Measurements from ENCODE around the gene AFG3L2. TPM values are rescaled to one million over a fixed set of nuclear protein-coding genes. Genes with fewer than 3 reads are reported as not detected.

The AFG3L2 gene
- polyA plus RNA-seq, 1 donor: 63.8 TPM

DNA sequence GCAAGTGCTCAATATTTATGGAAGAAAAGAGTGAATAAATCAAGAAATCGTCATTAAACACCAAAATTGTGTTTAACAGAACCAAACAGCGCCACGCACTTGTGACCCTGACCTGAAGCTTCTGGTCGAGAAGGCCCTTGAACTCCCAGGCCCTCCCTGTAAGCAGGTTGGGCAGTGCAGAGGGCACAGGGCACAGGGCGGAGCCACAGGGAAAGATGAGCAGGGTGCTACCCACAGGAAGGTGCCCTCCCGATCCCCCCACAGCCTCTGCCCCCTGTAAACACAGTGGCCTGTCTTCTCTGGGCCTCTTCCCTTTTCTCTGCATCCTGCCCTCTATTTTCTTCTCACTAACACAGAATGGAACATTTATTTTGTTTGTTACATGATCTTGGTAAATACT is 85.9 kb downstream of the AFG3L2 start:
- H3K27me3 ChIP-seq (ENCODE audit: control insufficient read depth, insufficient read depth, low read length): peaks cover 41% of the 10 kb centered on the region
- peaks cover 5% of the 10 kb centered on the region for H3K9me3 ChIP-seq (ENCODE audit: control insufficient read depth, low read depth, low read length)
- no peak overlapping the region for H3K27ac ChIP-seq (ENCODE audit: low read length)
- no peak overlapping the region for H3K4me3 ChIP-seq (ENCODE audit: low read length)
- peaks cover 7% of the 10 kb centered on the region for H3K4me1 ChIP-seq (ENCODE audit: control insufficient read depth, insufficient read depth, low read length)
- DNase-seq: no peak
- WGBS (ENCODE audit: insufficient coverage, low lambda C conversion rate): no CpG with 5 or more reads among the region's 6 CpGs
- no peaks in the 10 kb centered on the region for H3K36me3 ChIP-seq (ENCODE audit: control insufficient read depth, insufficient read depth, low read length)

DNA sequence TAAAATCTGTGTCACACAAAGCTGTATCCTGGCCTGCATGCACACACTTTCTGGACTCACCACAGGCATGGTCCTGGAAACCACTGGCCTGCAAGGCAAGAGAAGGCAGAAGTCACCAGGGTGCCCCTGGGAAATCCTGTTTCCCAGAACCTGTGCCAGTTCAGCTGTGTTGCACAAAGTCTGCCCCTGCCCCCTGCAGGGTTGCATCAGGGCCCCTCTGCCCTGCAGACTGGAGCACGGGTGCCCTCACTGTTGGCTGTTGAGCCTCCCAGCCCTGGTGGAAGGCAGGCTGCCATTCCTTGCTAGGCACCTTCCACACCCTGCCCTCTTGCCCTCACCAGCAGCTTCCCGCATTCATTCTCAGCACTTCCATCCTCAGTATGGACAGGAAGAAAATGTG is 86.9 kb downstream of the AFG3L2 start:
- peaks cover 5% of the 10 kb centered on the region for H3K9me3 ChIP-seq (ENCODE audit: control insufficient read depth, low read depth, low read length)
- H3K4me3 ChIP-seq (ENCODE audit: low read length): no peak overlapping the region
- no peak for DNase-seq
- H3K27ac ChIP-seq (ENCODE audit: low read length): no peak overlapping the region
- WGBS (ENCODE audit: insufficient coverage, low lambda C conversion rate): no CpG with 5 or more reads among the region's 2 CpGs
- peaks cover 7% of the 10 kb centered on the region for H3K4me1 ChIP-seq (ENCODE audit: control insufficient read depth, insufficient read depth, low read length)
- no peaks in the 10 kb centered on the region for H3K36me3 ChIP-seq (ENCODE audit: control insufficient read depth, insufficient read depth, low read length)
- H3K27me3 ChIP-seq (ENCODE audit: control insufficient read depth, insufficient read depth, low read length): peaks cover 40% of the 10 kb centered on the region

DNA sequence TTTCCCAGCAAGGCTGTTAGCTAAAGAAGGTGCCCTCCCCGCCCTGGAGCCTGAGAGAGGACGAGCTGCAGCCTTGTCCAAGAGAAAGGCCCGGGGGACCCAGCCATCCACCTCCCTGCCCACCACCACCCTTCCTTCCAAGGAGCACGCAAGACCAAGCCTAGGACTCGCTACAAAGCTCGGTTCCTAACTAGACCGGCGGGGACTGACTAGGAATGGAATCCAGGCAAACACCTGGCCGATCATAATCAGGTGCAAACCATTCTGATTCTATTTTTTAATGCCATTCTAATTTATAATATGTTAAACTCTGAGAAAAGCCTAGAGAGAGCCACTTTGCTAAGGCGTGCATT is 88.6 kb downstream of the AFG3L2 start:
- peak overlapping the region; percentile 43 for H3K4me3 ChIP-seq (ENCODE audit: low read length)
- peaks cover 45% of the 10 kb centered on the region for H3K27me3 ChIP-seq (ENCODE audit: control insufficient read depth, insufficient read depth, low read length)
- peaks cover 5% of the 10 kb centered on the region for H3K9me3 ChIP-seq (ENCODE audit: control insufficient read depth, low read depth, low read length)
- no peak overlapping the region for H3K27ac ChIP-seq (ENCODE audit: low read length)
- no peaks in the 10 kb centered on the region for H3K36me3 ChIP-seq (ENCODE audit: control insufficient read depth, insufficient read depth, low read length)
- no peak for DNase-seq
- WGBS (ENCODE audit: insufficient coverage, low lambda C conversion rate): no CpG with 5 or more reads among the region's 10 CpGs
- H3K4me1 ChIP-seq (ENCODE audit: control insufficient read depth, insufficient read depth, low read length): peaks cover 7% of the 10 kb centered on the region

DNA sequence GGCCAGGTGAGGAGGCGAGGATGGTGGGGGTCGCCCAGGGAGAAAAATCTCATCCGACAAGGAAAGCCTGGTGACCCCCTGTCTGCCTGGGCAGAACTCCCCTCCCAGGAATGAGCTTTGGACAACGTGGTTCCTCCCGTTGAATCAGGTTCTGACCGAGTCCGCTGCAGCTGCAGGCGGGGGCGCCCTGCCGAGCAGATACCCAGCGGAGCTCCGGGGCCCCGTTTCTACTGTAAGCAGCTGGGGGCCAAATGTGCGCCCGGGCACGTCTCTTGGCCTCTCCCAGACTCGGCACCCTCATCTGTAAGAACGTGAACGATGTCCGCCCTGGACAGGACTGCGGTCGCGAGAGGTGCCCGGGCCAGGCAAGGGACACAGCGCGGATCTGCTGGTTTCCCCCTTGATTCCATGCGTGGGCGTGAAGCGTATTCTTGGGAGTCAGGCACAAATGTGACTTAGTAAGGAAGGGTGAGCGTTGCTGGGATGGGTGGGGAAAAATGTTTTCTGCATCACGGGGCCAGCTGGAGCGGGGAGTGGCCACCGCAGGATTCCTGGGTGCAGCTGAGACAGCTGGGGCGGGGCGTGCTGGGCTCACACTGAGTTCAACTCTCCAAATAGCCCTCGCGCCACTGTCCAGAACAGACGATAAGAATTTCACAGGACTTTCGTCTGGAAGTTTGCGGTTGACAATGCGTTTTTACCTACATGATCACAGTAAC is 89.2 kb downstream of the AFG3L2 start:
- peak; percentile 42 to 66 for DNase-seq
- H3K9me3 ChIP-seq (ENCODE audit: control insufficient read depth, low read depth, low read length): peaks cover 5% of the 10 kb centered on the region
- H3K4me1 ChIP-seq (ENCODE audit: control insufficient read depth, insufficient read depth, low read length): peaks cover 7% of the 10 kb centered on the region
- H3K27me3 ChIP-seq (ENCODE audit: control insufficient read depth, insufficient read depth, low read length): peaks cover 46% of the 10 kb centered on the region
- H3K36me3 ChIP-seq (ENCODE audit: control insufficient read depth, insufficient read depth, low read length): no peaks in the 10 kb centered on the region
- WGBS (ENCODE audit: insufficient coverage, low lambda C conversion rate): no CpG with 5 or more reads among the region's 41 CpGs
- H3K4me3 ChIP-seq (ENCODE audit: low read length): peak overlapping the region; percentile 43
- H3K27ac ChIP-seq (ENCODE audit: low read length): no peak overlapping the region

DNA sequence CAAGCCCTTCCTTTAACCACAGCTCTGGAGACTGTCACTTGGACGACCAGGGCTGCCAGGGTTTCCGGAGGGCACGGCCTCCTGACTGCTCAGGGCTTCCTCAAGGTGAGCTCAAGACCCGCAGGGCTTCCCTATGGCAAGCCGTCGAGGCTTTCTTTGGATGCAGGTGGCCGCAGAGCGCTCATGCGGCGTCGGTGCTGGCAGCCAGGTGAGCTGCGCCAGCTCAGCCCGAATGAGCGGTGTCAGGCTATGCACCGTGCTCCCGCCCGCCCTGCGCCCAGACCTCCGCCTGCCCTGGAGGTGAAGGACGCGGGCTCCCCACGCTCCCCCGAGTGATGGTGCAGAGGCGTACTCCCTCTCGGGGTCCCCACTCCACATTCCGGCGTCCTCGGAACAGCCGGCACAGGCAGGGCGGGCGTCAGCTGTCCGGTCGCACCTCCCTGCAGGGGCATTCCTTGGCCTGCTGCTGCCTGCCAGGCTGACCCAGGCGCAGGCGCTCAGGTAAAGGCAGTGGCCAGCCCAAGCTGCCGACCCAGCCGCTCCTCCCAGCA is 89.8 kb downstream of the AFG3L2 start:
- no CpG with 5 or more reads among the region's 37 CpGs for WGBS (ENCODE audit: insufficient coverage, low lambda C conversion rate)
- Histone ChIP-seq H3K9me3 (ENCODE audit: control insufficient read depth, low read depth, low read length) (peaks cover 5% of the 10 kb centered on the region), H3K4me1 (ENCODE audit: control insufficient read depth, insufficient read depth, low read length) (peaks cover 7% of the 10 kb centered on the region), H3K4me3 (ENCODE audit: low read length) (peak overlapping the region; percentile 43), H3K27me3 (ENCODE audit: control insufficient read depth, insufficient read depth, low read length) (peaks cover 48% of the 10 kb centered on the region), H3K27ac (ENCODE audit: low read length) (no peak overlapping the region), H3K36me3 (ENCODE audit: control insufficient read depth, insufficient read depth, low read length) (no peaks in the 10 kb centered on the region)
- DNase-seq: peak in 1 of 2 donors; percentile 25

DNA sequence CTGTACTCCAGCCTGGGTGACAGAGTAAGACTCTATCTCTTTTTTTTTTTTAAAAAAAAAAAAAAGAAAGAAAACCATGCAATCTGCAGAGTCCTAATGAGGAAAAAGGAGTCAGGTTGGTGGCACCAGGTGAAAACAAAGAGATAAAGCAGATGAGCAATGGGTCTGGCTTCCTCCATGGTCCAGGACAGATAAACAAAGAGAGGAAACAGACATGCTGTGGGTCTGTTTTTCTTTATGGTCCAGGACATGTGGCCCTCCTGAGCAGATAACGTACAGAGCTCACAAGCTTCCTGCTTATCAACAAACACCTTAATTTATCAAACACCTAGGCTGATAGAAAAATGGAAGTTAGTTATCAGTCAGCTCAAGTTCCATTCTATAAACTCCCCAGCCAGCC is 93.4 kb downstream of the AFG3L2 start:
- Histone ChIP-seq H3K27me3 (ENCODE audit: control insufficient read depth, insufficient read depth, low read length) (peaks cover 33% of the 10 kb centered on the region), H3K4me1 (ENCODE audit: control insufficient read depth, insufficient read depth, low read length) (peaks cover 12% of the 10 kb centered on the region), H3K4me3 (ENCODE audit: low read length) (no peak overlapping the region), H3K36me3 (ENCODE audit: control insufficient read depth, insufficient read depth, low read length) (no peaks in the 10 kb centered on the region), H3K9me3 (ENCODE audit: control insufficient read depth, low read depth, low read length) (peaks cover 5% of the 10 kb centered on the region), H3K27ac (ENCODE audit: low read length) (no peak overlapping the region)
- no peak for DNase-seq
- no CpG with 5 or more reads among the region's 1 CpG for WGBS (ENCODE audit: insufficient coverage, low lambda C conversion rate)

DNA sequence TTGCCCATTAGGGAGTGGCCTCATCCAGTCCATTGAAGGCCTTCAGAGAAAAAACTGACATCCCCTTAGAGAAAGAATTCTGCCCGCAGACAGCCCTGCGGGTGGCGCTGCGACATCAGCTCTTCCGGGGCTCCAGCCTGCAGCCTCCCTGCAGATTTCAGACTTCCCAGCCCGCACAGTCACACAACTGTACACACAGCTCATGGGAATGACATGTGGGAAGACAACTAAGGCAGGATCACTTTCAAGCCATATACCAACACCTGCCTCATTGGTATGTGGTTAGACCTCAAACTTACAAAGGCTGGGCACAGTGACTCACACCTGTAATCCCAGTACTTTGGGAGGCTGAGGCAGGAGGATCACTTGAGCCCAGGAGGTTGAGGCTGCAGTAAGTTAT is 93.8 kb downstream of the AFG3L2 start:
- Histone ChIP-seq H3K4me1 (ENCODE audit: control insufficient read depth, insufficient read depth, low read length) (peaks cover 14% of the 10 kb centered on the region), H3K27ac (ENCODE audit: low read length) (no peak overlapping the region), H3K27me3 (ENCODE audit: control insufficient read depth, insufficient read depth, low read length) (peaks cover 29% of the 10 kb centered on the region), H3K9me3 (ENCODE audit: control insufficient read depth, low read depth, low read length) (peaks cover 5% of the 10 kb centered on the region), H3K4me3 (ENCODE audit: low read length) (no peak overlapping the region), H3K36me3 (ENCODE audit: control insufficient read depth, insufficient read depth, low read length) (no peaks in the 10 kb centered on the region)
- WGBS (ENCODE audit: insufficient coverage, low lambda C conversion rate): no CpG with 5 or more reads among the region's 6 CpGs
- no peak for DNase-seq

DNA sequence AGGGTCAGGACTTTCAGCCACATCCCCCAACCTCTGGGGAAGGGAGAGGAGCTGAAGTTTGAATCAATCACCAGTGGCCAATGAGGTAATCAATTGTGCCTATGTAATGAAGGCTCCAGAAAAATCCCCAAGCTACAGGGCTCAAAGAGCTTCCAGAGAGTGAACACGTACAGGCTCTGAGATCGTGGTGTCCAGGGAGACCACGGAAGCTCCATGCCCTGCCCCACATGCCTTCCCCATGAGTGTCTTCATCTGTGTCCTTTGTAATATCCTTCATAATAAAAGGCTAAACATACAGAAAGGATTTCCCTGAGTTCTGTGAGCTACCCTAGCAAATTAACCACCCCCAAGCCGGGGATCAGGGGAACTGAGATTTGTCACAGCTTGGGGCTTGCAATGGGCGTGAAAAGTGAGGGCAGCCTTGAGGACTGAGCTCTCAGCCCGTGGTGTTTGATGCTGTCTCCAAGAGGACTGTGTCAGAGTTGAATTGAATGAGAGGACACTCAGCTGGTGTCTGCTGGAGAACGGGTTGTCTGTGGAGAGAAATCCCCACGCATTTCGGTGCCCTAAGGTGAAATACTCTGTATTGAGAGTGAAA is 94.5 kb downstream of the AFG3L2 start:
- Histone ChIP-seq H3K27ac (ENCODE audit: low read length) (no peak overlapping the region), H3K9me3 (ENCODE audit: control insufficient read depth, low read depth, low read length) (peaks cover 3% of the 10 kb centered on the region)

DNA sequence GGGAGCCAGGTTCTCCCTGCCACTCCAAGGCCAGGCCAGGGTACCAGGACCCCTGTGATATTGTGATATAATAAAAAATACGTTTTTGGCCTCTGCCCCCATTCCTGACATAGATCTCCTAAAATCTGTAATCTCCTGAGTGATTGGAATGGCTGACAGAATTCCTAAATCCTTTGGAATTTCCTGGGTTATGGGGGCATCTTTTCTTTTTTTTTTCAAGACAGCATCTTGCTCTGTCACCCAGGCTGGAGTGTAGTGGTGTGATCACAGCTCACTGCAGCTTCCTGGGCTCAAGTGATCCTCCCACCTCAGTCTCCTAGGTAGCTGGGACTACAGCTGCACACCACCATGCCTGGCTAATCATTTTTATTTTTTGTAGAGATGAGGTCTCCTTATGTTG is 95.2 kb downstream of the AFG3L2 start:
- WGBS (ENCODE audit: insufficient coverage, low lambda C conversion rate): no CpG with 5 or more reads among the region's 1 CpG
- no peaks in the 10 kb centered on the region for H3K36me3 ChIP-seq (ENCODE audit: control insufficient read depth, insufficient read depth, low read length)
- no peak overlapping the region for H3K27ac ChIP-seq (ENCODE audit: low read length)
- H3K27me3 ChIP-seq (ENCODE audit: control insufficient read depth, insufficient read depth, low read length): peaks cover 15% of the 10 kb centered on the region
- DNase-seq: no peak
- no peak overlapping the region for H3K4me3 ChIP-seq (ENCODE audit: low read length)
- peaks cover 12% of the 10 kb centered on the region for H3K4me1 ChIP-seq (ENCODE audit: control insufficient read depth, insufficient read depth, low read length)
- no peaks in the 10 kb centered on the region for H3K9me3 ChIP-seq (ENCODE audit: control insufficient read depth, low read depth, low read length)

More for the DNA sequence above, 94.5 kb downstream of the AFG3L2 start:
- Histone ChIP-seq H3K27me3 (ENCODE audit: control insufficient read depth, insufficient read depth, low read length) (peaks cover 22% of the 10 kb centered on the region), H3K4me1 (ENCODE audit: control insufficient read depth, insufficient read depth, low read length) (peaks cover 12% of the 10 kb centered on the region), H3K36me3 (ENCODE audit: control insufficient read depth, insufficient read depth, low read length) (no peaks in the 10 kb centered on the region), H3K4me3 (ENCODE audit: low read length) (no peak overlapping the region)
- no CpG with 5 or more reads among the region's 9 CpGs for WGBS (ENCODE audit: insufficient coverage, low lambda C conversion rate)
- no peak for DNase-seq

DNA sequence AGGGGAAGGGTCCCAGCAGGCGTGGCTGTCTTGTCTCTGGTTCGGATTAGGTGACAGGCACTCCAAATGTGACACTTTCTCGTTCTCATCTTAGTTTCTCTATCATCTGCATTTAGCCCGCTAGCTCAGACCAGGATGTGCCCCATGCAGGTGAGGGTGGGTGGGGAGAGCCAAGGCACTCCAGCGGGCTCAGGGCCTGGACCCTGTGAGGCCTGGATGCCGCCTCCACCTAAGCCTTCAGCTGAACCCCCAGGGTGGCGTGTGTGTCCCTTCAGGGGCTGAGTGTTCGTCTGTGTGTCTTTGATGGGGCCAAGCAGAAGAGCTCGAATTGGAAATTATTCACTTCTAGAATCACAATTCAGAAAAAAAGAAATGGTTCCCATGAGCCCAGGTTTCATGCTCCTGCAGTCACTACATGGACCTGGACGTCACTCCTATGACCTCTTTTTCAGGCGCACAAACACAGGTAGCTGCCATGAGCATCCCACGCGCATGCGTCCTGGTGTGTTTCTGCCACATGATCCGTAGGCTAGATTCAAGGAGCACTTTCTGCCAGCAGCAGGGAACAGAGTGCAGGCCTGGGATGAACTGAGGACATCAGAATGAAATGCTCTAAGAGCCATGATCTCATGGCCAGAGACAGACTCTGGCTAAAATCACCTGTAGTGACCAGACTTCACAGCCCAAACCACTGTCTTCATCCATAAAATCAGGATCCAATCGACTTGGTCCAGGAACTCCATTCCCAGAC is 97.1 kb downstream of the AFG3L2 start:
- no peak for DNase-seq
- Histone ChIP-seq H3K4me3 (ENCODE audit: low read length) (no peak overlapping the region), H3K27ac (ENCODE audit: low read length) (peak overlapping the region; percentile 92), H3K4me1 (ENCODE audit: control insufficient read depth, insufficient read depth, low read length) (peaks cover 12% of the 10 kb centered on the region), H3K9me3 (ENCODE audit: control insufficient read depth, low read depth, low read length) (no peaks in the 10 kb centered on the region), H3K36me3 (ENCODE audit: control insufficient read depth, insufficient read depth, low read length) (no peaks in the 10 kb centered on the region), H3K27me3 (ENCODE audit: control insufficient read depth, insufficient read depth, low read length) (peaks cover 6% of the 10 kb centered on the region)
- 100% methylated on average over 1 of the region's 16 CpGs for WGBS (ENCODE audit: insufficient coverage, low lambda C conversion rate)
